B cell (primary cell): ENCODE measurements around the gene TAF11L4. TPM values are rescaled to one million over a fixed set of nuclear protein-coding genes. Genes with fewer than 3 reads are reported as not detected.
"Not testable (repeated sequence)": the region's sequence is repeated elsewhere in the genome, so short reads cannot be mapped to it uniquely, and the experiment has no call there.

Experiments used
- ATAC-seq: fragments of 200-7000 bp; cut with Tn5 transposase; one replicate; pipeline ENCODE4 v1.10.0; 2021; ENCODE audit warnings: low read depth, mild to moderate bottlenecking, moderate number of reproducible peaks, moderate library complexity
- CTCF ChIA-PET: fragments of 350-600 bp; sonication (Branson Sonifier 250); formaldehyde crosslinking; loops from one replicate; lab custom pipeline; 2021; ENCODE audit warnings: antibody characterized with exemption, inconsistent platforms; lab: Charles Lee
- POLR2A ChIA-PET: fragments of 350-600 bp; sonication (Branson Sonifier 250); formaldehyde crosslinking; loops from one replicate; lab custom pipeline; 2021; ENCODE audit warnings: antibody characterized with exemption; lab: Charles Lee
- DNase-seq: peaks from one replicate; pipeline ENCODE4 v3.0.0; 2013
- H2AFZ ChIP-seq: 2 replicates; pipeline ENCODE4 v1.6.1; 2012; ENCODE audit warnings: mild to moderate bottlenecking, low read depth, low read length; ENCODE audit not compliant: insufficient read depth, poor library complexity, severe bottlenecking
- H3K27ac ChIP-seq, 2 donors: 1 replicate in 1 of 2; 2 replicates in 1 of 2; pipeline ENCODE4 v1.5.1; 2012 to 2013; ENCODE audit warnings: low read length in 2 of 2, mild to moderate bottlenecking in 2 of 2, moderate library complexity in 1 of 2
- H3K27me3 ChIP-seq, 4 experiments: fragments of 200-600 bp in 1 of 4; sonication (generic) in 1 of 4; replicated peaks in 1 of 4; 1 replicate in 2 of 4; 2 replicates in 2 of 4; pipeline versions ENCODE4 v1.6.1 to v1.7.0; 2013 to 2016; ENCODE audit warnings: low read length in 3 of 4, mild to moderate bottlenecking in 2 of 4, mixed read lengths in 1 of 4, moderate library complexity in 1 of 4; ENCODE audit not compliant: insufficient read depth in 4 of 4, control insufficient read depth in 3 of 4; ENCODE audit errors: control extremely low read depth in 1 of 4
- H3K36me3 ChIP-seq, 2 experiments: replicated peaks in 1 of 2; 1 replicate in 1 of 2; 2 replicates in 1 of 2; pipeline versions ENCODE4 v1.6.1 to v1.7.1; 2013; ENCODE audit warnings: low read length in 1 of 2; ENCODE audit not compliant: insufficient read depth in 2 of 2, control insufficient read depth in 1 of 2; ENCODE audit errors: control extremely low read depth in 1 of 2, extremely low read depth in 1 of 2
- H3K4me1 ChIP-seq, 2 donors: fragments of 200-600 bp in 1 of 2; sonication (generic) in 1 of 2; 1 replicate in 1 of 2; 2 replicates in 1 of 2; pipeline versions ENCODE4 v1.5.1 to v1.6.1; 2013 to 2017; ENCODE audit warnings: low read length in 2 of 2; ENCODE audit not compliant: control insufficient read depth in 2 of 2, insufficient read depth in 2 of 2
- H3K4me2 ChIP-seq: replicated peaks from 2 replicates; pipeline ENCODE3; 2012; ENCODE audit warnings: mild to moderate bottlenecking, low read depth, low read length; ENCODE audit not compliant: poor library complexity, severe bottlenecking
- H3K4me3 ChIP-seq, 5 experiments: fragments of 200-600 bp in 1 of 5; sonication (generic) in 1 of 5; 1 replicate in 3 of 5; 2 replicates in 2 of 5; pipeline versions ENCODE4 v1.5.1 to v1.7.0; 2011 to 2016; ENCODE audit warnings: low read length in 4 of 5, mild to moderate bottlenecking in 4 of 5, low read depth in 2 of 5, control low read depth in 1 of 5, moderate library complexity in 1 of 5; ENCODE audit not compliant: insufficient read depth in 1 of 5; ENCODE audit errors: control extremely low read depth in 1 of 5, extremely low read depth in 1 of 5
- H3K79me2 ChIP-seq: fragments of 200-600 bp; sonication (generic); one replicate; pipeline ENCODE4 v1.6.0; 2016; ENCODE audit warnings: low read length; ENCODE audit not compliant: control insufficient read depth, insufficient read depth
- H3K9ac ChIP-seq: fragments of 200-600 bp; sonication (generic); 2 replicates; pipeline ENCODE4 v1.6.1; 2017; ENCODE audit warnings: mild to moderate bottlenecking, low read length, moderate library complexity
- H3K9me3 ChIP-seq, 3 donors: one replicate each; pipeline versions ENCODE4 v1.6.1 to v1.7.1; 2013; ENCODE audit warnings: low read length in 2 of 3; ENCODE audit not compliant: control insufficient read depth in 2 of 3, insufficient read depth in 1 of 3; ENCODE audit errors: control extremely low read depth in 1 of 3
- H4K20me1 ChIP-seq: 2 replicates; pipeline ENCODE4 v1.6.0; 2012; ENCODE audit warnings: mild to moderate bottlenecking, low read length; ENCODE audit not compliant: insufficient read depth, control insufficient read depth, poor library complexity, severe bottlenecking
- H3K27ac Mint-ChIP-seq: one replicate; pipeline ENCODE4 v1.8.0; 2021; ENCODE audit warnings: mixed read lengths
- H3K27me3 Mint-ChIP-seq: one replicate; pipeline ENCODE4 v1.8.0; 2021; ENCODE audit warnings: mixed read lengths
- H3K4me1 Mint-ChIP-seq: one replicate; pipeline ENCODE4 v1.8.0; 2021; ENCODE audit warnings: mixed read lengths
- H3K4me3 Mint-ChIP-seq: one replicate; pipeline ENCODE4 v1.8.0; 2021; ENCODE audit warnings: mixed read lengths
- H3K9me3 Mint-ChIP-seq: one replicate; pipeline ENCODE4 v1.8.0; 2022; ENCODE audit warnings: mixed read lengths; ENCODE audit not compliant: insufficient read depth
- EZH2 ChIP-seq: IDR thresholded peaks from 2 replicates; pipeline ENCODE4 v1.6.1; 2012; ENCODE audit warnings: borderline replicate concordance, low read depth, mild to moderate bottlenecking, moderate library complexity, low read length; ENCODE audit not compliant: insufficient read depth, poor library complexity, severe bottlenecking
- WGBS: methylation state at CpG from one replicate; pipeline ENCODE4 v1.1.5; 2013; ENCODE audit warnings: missing lambda C conversion rate; ENCODE audit not compliant: insufficient coverage; 5-methylcytosine and 5-hydroxymethylcytosine counted together
- intact Hi-C: fragments of 100-400 bp; cut with micrococcal nuclease; formaldehyde crosslinking; loops from one replicate; pipeline ENCODE4 v1.10.0; 2022
- polyA plus RNA-seq: library from polyadenylated mRNA; depleted of rRNA; stranded (reverse); fragments of >200 nt; gene quantifications from 2 replicates; pipeline ENCODE4 v1.2.3, GENCODE V29; 2012
- total RNA-seq, 2 donors: library from RNA; stranded (reverse); fragments of 120-200 nt in 1 of 2; gene quantifications; 1 replicate in 1 of 2; 2 replicates in 1 of 2; pipeline versions ENCODE4 v1.2.3 to v1.2.4, GENCODE V29; 2013 to 2022
- TF ChIP-seq, protein P1 (sequence below): fragments of 200-600 bp; IDR thresholded peaks from one replicate; pipeline ENCODE4 v1.8.0; 2022; ENCODE audit warnings: antibody characterized with exemption, mild to moderate bottlenecking

The TAF11L4 gene
- total and polyA plus RNA-seq, 2 donors (not counting 1 experiment from before 2014, with no cell fraction given) = not detected

DNA sequence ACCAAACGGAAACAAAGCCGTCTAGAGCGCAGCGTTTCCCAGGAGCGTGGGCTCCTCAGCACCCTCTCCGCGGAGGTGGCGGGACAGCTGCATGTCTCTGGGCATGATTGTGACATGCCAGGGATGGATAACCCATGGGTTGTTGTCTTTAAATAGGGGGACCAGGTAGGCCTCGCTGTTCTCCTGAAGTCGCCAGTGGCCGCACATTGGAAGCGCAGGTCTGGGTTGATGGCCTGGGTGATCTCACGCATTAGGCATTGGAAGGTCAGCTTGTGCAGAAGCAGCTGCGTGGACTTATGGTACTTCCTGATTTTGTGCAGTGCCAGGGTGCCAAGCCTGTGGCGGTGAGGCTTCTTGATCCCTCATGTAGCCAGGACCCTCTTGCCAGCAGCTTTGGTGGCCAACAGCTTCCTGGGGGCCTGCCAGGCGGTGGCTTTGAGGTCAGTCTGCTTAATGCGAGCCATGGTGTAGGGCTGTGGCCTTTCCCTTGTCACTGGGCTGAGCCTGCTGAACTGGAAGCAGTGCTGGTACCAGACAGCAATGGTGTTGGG lies 9.8 kb upstream of the TAF11L4 start:
- H3K27me3 Mint-ChIP-seq = peaks cover 6% of the 10 kb centered on the region
- Histone ChIP-seq H3K36me3 (no peaks in the 10 kb centered on the region), H3K4me2 (no peak overlapping the region), H3K27ac (no peak overlapping the region), H3K9me3 (no peaks in the 10 kb centered on the region), H2AFZ (no peak overlapping the region), H3K4me3 (no peak overlapping the region), H3K4me1 (no peaks in the 10 kb centered on the region), H4K20me1 (no peaks in the 10 kb centered on the region), H3K27me3 (no peaks in the 10 kb centered on the region), H3K79me2 (no peaks in the 10 kb centered on the region), H3K9ac (no peak overlapping the region)
- no peak overlapping the region for H3K4me3 Mint-ChIP-seq
- TF ChIP-seq, protein P1, sequence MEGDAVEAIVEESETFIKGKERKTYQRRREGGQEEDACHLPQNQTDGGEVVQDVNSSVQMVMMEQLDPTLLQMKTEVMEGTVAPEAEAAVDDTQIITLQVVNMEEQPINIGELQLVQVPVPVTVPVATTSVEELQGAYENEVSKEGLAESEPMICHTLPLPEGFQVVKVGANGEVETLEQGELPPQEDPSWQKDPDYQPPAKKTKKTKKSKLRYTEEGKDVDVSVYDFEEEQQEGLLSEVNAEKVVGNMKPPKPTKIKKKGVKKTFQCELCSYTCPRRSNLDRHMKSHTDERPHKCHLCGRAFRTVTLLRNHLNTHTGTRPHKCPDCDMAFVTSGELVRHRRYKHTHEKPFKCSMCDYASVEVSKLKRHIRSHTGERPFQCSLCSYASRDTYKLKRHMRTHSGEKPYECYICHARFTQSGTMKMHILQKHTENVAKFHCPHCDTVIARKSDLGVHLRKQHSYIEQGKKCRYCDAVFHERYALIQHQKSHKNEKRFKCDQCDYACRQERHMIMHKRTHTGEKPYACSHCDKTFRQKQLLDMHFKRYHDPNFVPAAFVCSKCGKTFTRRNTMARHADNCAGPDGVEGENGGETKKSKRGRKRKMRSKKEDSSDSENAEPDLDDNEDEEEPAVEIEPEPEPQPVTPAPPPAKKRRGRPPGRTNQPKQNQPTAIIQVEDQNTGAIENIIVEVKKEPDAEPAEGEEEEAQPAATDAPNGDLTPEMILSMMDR = no peak
- TF ChIP-seq EZH2 = no peak
- no peak for DNase-seq
- intact Hi-C loops = no loop called here
- CTCF ChIA-PET = no interaction called here
- POLR2A ChIA-PET = no interaction called here
- no peak overlapping the region for H3K27ac Mint-ChIP-seq
- 92% methylated on average over 17 of the region's 17 CpGs for WGBS
- no peaks in the 10 kb centered on the region for H3K9me3 Mint-ChIP-seq
- ATAC-seq = no peak
- no peaks in the 10 kb centered on the region for H3K4me1 Mint-ChIP-seq

DNA sequence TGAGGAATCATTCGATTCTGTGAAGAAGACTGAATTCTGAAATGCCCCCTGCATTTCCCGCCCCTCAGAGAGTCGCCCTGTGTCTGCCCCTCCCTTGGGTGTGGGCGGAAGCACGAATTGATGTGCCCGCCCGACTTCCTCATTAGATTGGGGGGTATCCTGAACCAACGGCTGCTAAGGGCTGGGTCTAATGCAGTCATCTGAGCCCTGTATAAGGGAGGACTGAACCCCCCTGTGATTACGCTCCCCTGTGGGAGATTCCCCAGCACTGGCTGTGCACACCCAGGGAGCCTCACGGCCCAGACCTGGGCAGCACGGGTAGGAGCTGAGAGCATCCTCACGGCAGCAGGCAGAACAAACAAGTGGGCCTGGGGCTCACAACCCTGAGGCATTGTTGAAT lies 4.1 kb upstream of the TAF11L4 start:
- intact Hi-C loops, H3K9me3 ChIP-seq, H3K36me3 ChIP-seq, ATAC-seq, H3K4me3 Mint-ChIP-seq, H3K4me1 Mint-ChIP-seq, CTCF ChIA-PET, H2AFZ ChIP-seq, H3K9me3 Mint-ChIP-seq, POLR2A ChIA-PET, H3K79me2 ChIP-seq, H3K4me3 ChIP-seq, DNase-seq, H3K4me1 ChIP-seq, H3K27me3 ChIP-seq, H3K4me2 ChIP-seq, H3K27me3 Mint-ChIP-seq, H4K20me1 ChIP-seq, H3K27ac ChIP-seq, H3K27ac Mint-ChIP-seq, H3K9ac ChIP-seq: not testable (repeated sequence)
- WGBS = 84% methylated on average over 4 of the region's 12 CpGs

DNA sequence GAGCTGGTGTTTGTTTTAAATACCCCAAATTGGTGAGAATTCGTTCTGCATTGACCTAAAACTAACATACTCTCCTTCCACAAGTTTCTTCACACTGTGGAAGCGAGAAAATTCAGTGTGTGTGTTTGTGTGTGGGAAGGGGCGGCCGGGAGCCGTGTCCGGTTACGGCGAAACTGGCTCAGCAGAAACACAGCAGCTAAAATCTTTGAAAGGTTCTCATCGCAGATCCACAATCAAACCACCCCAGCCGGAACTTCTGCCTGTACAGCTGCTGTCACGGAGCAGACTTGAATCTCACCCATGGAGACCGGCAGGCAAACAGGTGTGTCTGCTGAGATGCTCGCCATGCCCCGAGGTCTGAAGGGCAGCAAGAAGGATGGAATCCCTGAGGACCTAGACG lies 3.5 kb upstream of the TAF11L4 start, which contains the start of gene TAF11L3:
TAF11L3 (plus strand) TSS at position 301 of the 400 bp plus-strand sequence.
- H3K4me1 Mint-ChIP-seq, H3K27me3 Mint-ChIP-seq, POLR2A ChIA-PET: not testable (repeated sequence)

More for the DNA sequence above, 3.5 kb upstream of the TAF11L4 start, which contains the start of gene TAF11L3:
- H3K4me2 ChIP-seq, H3K27ac Mint-ChIP-seq, H3K79me2 ChIP-seq, H3K27ac ChIP-seq, CTCF ChIA-PET, H3K4me3 Mint-ChIP-seq, H3K4me1 ChIP-seq, ATAC-seq, H2AFZ ChIP-seq, H4K20me1 ChIP-seq, H3K36me3 ChIP-seq, intact Hi-C loops, H3K9me3 Mint-ChIP-seq, H3K9me3 ChIP-seq, DNase-seq, H3K4me3 ChIP-seq, H3K27me3 ChIP-seq, H3K9ac ChIP-seq: not testable (repeated sequence)
- no CpG with 5 or more reads among the region's 15 CpGs for WGBS
